Kasumi-1 (cell line): Measurements from ENCODE around the gene IPP.
"Not testable (repeated sequence)": the region's sequence is repeated elsewhere in the genome, so short reads cannot be mapped to it uniquely, and the experiment has no call there.

Experiments used
- DNase-seq, 2 experiments: peaks; one replicate each; lab custom pipeline; 2025; lab: John Stamatoyannopoulos, UW

Gene IPP

DNA sequence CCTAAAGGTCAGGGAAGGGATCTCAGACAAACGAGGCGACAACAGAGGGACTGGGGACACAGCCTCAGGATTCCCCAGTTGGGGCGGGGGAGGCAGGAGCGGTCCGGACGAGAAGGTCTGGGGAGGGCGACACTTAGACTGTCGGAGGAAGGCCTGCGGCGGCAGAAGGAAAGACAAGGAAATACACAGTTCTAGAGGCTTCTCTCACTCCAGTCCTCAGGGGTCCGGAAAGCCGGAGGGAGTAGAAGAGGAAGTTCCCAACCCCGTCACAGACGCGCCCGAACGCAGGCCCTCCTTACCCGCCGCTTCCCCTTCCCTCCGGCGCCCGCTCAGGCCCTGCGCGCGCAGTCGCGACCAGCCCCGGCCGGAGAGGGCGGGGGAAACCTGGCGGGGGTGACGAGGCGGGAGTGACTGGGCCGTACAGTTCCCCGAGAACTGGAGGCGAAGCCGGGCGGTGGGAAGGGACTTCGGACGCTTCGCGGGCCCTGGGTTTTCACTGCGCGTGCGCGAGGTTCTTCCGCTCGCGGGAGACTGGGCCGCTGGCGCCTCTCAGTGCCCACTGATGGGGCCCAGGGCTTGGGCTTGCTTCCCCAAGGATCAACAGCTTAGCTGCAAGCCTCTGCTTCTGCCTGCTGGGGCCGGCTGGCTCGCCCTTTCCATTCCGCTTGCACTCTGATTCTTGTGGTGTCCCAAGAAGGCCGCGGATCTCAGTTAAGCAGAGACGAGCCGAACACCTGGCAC is at the start of gene IPP:
IPP (minus strand) TSS at position 356 of the 741 bp plus-strand sequence. CDS start 4,242 bp downstream, outside the sequence.
- peak; percentile 98 to 100 for DNase-seq

GRCh38 chr1:45796946-45797345 is 46.5 kb upstream of the IPP start:
- DNase-seq = no peak

DNA sequence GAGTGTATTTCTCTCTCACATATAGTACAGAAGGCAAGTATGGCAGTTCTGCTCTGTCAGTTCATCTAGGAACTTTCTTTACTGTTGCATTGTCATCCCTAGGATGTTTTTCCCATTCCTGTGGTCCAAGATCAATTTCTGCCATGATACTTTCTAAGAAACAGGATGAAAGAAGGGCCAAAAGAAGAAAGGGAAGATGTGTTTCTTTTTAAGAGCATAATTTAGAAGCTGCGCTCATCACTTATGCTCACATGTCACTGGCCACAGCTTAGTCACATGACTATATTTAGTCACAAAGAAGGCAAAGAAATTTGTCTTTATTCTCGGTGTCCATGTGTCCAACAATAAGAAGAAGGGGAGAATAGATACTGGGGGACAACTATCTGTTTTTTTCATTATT is 45.9 kb upstream of the IPP start:
- DNase-seq = no peak

GRCh38 chr1:45793942-45794604 is 43.6 kb upstream of the IPP start:
- DNase-seq = no peak

DNA sequence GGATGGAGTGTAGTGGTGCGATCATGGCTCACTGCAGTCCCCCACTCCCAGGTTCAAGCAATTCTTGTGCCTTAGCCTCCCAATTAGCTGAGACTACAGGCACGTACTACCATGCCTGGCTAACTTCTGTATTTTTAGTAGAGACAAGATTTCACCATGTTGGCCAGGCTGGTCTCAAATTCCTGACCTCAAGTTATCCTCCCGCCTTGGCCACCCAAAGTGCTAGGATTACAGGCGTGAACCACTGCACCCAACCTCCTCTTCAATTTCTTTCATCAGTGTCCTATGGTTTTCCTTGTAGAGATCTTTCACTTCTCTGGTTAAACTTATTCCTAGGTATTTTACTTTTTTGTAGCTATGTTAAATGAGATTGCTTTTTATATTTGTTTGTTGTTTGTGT is 42.3 kb upstream of the IPP start:
- DNase-seq = no peak

DNA sequence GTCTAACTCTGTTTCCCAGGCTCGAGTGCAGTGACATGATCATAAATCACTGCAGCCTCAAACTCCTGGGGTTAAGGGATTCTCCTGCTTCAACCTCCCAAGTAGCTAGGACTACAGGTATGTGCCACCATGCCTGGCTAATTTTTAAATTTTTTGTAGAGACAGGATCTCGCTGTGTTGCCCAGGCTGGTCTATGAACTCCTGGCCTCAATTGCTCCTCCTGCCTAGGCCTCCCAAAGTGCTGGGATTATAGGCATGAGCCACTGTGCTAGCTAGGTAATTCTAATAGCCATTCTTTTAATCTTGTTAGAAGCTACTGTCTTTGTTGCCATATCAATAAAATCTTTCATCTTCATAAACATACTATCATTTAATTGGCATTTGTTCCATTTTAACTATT is 39.1 kb upstream of the IPP start:
- DNase-seq = no peak

DNA sequence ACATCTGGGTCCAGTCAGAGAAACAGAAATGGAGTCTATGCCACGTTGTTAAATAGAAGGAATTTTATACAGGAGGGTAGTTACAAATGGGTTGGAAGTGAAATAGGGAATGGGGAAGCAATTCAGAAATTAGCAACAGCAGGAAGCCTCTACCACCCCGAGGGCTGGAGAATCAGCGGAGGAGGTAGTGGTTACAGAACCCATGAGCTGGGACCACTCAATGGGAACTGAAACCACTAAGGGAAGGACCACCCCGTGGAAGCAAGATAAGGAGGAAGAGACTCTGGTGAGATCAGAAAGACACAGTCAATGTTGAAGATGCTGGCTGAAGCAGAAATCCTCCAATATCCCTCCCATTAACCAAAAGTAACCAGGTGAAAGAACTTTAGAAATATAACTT is 37.5 kb upstream of the IPP start:
- DNase-seq = no peak

DNA sequence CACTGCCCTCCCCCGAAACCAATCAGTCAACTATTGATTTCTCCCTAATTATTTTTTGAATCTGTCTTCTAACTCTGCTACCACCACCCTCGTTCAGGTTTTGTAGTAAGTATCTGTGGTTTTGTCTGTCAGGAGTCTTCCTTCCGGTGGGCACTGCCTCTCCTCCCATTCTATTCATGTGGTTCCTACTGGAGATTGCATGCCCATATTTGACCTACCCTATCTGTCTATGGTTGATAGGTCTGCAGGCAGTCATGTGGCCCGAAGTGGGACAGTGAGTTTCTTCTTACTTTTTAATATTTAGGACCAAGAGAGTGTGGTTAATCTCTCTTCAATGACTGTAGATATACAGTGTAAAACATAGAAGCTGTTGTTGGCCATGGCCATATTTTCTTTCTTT is 35.1 kb upstream of the IPP start:
- DNase-seq = peak; percentile 90 to 94

- no peak for DNase-seq
These were observed 25.3 kb upstream of the IPP start for GRCh38 chr1:45775794-45776193.

DNA sequence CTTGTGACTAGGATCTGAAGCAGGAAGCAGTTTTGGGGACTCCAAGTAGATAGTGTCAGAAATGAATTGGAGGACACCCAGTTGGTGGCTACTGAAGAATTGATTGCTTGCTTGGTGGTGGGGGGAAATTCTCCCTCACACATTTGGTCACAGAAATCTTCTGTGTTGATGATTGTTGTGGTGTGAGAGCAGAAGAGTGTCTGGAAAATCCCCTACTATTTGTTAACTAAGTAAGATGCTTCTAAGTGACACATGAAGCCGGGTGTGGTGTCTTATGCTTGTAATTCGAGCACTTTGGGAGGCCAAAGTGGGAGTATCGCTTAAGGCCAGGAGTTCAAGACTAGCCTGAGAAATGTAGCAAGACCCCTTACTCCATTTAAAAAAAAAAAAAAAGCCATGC is 22.5 kb upstream of the IPP start:
- DNase-seq = no peak

DNA sequence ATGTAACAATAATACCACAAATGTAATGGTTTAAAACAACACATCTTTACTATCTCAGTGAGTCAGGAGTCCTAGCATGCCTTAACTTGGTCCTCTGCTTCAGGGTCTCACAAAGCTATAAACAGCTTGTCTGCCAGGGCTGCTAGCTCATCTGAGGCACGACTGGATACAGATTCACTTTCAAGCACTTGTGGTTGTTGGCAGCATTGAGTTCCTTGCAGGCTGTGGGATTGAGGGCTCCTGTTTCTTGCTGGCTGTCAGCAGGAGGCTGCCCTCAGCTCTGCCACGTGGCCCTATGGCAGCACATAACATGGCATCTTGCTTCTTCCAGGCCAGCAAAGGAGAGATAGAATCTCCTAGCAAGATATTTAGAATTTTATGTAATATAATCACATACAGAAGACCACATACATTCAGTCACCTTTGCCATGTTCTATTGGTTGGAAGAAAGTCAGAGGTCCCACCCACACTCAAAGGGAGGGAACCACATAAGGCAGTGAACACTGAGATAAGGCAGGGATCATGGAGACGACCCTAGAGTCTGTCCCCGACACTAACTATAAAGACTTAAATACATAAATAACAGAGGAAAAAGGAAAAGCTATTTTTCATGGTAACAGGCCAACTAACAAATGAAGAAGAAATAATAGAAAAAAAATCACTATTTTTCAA is 18.9 kb upstream of the IPP start:
- DNase-seq = no peak

DNA sequence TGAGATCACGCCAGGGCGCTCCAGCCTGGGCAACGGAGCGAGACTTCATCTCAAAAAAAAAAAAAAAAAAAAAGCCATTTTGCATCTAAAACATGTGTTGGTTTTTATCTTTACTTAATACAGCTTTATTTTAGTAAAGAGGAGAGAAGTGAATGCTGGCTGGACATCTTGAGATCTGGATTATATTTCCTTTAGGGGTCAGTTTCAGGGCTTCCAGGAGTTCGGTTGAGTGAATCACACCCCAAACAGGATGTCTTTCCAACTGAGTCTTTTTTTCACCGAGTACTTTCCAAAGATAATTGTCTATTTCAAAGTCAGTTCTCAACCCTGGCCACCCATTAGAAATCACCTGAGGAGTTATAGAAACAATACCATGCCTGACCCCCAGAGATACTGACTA is 16.6 kb upstream of the IPP start:
- DNase-seq = no peak

DNA sequence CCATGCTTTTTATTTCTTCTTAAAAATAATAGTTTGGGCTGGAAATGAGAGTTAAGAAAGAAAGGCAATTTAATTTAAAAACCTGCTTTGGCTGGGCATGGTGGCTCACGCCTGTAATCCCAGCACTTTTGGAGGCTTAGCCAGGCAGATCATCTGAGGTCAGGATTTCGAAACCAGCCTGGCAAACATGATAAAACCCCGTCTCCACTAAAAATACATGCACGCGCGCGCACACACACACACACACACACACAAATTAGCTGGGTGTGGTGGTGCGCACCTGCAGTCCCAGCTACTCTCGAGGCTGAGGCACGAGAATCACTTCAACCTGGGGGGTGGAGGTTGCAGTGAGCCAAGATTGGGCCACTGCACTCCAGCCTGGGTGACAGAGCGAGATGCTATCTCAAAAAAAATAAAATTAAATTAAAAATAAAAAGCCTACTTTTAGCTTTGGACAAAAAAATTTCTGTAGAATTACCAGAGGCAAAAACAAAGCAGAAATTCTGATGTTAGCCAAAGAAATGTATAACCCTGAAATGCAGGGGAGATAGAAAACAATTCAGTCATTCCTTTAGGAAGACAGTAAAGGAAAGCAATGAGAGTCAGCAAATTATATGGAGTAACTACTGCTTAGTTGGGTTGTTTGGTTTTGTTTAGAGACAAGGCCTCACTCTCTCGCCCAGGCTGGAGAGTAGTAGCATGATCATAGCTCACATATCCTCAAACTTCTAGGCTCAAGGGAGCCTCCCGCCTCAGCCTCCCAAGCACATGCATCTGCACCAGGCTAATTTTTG is 15.7 kb upstream of the IPP start:
- no peak for DNase-seq

- peak in 1 of 2 experiments; percentile 45 for DNase-seq
These were observed 11.8 kb upstream of the IPP start for GRCh38 chr1:45762291-45762690.

DNA sequence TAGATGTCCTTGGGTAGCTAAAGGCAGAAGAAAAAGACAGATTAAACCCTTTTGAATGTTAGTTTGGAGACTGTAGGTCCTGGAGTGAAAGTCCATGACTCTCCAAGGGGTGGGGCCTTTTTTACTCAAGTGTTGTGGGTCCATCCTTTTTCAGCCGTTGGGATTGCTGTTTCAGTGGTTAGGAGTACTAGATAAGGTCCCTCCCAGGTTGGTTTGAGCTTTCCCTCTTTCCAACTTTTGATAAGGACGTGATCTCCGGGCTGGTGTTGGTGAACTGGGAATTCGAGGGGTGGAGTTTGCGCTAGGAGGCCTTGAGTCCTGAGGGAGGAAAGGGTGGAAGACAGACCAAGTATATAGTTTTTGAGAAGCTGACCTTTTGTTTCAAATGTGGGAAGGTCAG is 5.2 kb upstream of the IPP start:
- DNase-seq = no peak

- peak; percentile 33 to 36 for DNase-seq
These were observed 3.0 kb upstream of the IPP start for GRCh38 chr1:45753248-45754037.

DNA sequence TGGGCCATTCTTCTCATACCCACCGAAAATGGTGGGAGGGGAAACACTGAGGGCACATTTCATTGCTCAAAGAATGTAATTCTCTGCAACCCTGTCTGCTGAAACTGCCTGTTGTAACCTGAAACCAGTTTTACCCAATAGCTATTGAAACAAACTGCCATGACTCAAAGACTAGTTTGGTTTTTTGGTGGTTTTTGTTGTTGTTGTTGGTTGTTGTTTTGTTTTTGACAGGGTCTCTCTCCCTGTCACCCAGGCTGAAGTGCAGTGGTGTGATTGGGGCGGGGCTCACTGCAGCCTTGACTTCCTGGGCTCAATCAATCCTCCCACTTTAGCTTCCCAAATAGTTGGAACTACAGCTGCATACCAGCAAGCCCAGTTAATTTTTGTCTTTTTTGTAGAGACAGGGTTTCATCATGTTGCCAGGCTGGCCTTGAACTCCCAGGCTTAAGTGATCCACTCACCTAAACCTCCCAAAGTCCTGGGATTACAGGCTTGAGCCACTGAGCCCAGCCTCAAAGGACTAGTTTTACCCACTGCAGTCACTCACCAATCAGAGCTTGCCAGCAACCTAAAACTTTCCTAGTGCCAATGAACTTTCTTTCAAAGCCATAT is 2.1 kb upstream of the IPP start:
- no peak for DNase-seq

GRCh38 chr1:45752014-45752413 is 1.6 kb upstream of the IPP start:
- DNase-seq = no peak

DNA sequence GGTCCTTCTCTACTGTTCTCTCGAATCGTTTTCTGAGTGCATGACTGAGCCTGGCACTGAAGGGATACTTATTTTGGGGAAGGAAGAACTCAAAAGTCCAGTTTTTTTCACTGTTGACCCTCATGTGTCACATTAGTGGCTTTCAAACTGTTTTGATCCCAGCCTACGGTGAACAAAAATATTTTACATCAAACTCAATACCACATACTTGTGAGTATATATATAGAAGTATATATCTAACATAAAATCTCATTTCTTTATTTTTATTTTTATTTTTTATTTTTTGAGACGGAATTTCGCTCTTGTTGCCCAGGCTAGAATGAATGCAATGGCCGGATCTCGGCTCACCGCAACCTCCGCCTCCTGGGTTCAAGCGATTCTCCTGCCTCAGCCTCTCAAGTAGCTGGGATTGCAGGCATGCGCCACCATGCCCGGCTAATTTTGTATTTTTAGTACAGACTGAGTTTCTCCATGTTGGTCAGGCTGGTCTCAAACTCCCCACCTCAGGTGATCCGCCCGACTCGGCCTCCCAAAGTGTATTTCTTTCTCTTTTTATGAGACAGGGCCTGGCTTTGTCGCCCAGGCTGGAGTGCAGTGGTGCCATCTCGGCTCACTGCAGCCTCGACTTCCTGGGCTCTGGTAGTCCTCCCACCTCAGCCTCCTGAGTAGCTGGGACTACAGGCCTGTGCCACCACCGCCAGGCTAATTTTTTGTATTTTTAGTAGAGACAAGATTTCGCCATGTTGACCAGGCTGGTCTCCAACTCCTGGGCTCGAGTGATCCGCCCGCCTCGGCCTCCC is 786 bp upstream of the IPP start:
- DNase-seq = not testable (repeated sequence)

DNA sequence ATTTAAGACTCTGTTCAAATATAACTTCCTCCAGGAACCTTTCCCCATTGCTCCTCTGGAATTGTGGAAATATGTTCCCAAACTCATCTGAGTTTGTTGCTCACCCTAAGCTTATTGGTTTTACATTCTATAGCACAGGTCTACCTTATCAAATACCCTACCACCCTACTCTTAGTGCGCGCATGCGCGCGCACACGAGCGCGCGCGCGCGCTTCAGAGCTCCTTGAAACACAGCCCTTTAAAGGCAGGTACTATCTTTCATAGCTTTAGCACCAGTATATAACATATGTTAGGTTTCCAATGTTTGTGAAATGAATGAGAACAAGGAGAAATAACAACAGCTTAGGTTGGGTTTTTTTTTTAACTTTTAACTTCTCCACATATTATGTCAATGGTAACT is 3.5 kb downstream of the IPP start:
- DNase-seq = no peak
